HG03064 (cell line): ENCODE data around the gene KRT14.
"Not testable (repeated sequence)": the region's sequence is repeated elsewhere in the genome, so short reads cannot be mapped to it uniquely, and the experiment has no call there.

Source experiments
- ATAC-seq: cut with Tn5 transposase; IDR thresholded peaks from one replicate; pipeline ENCODE4 v1.9.1; 2021; ENCODE audit warnings: low read depth; ENCODE audit not compliant: unreplicated experiment

KRT14 gene

GRCh38 chr17:41586863-41587495 lies at the start of gene KRT14:
KRT14 (minus strand) TSS chr17:41586895; CDS start chr17:41586834, 61 bp downstream.
- no peak for ATAC-seq

- ATAC-seq = no peak
These were observed 48.7 kb upstream of the KRT14 start for GRCh38 chr17:41635121-41636097.

- ATAC-seq = no peak
These were observed 47.9 kb upstream of the KRT14 start for GRCh38 chr17:41634639-41635038.

- ATAC-seq = no peak
These were observed 47.0 kb upstream of the KRT14 start for GRCh38 chr17:41633556-41634199.

- no peak for ATAC-seq
These were observed 45.9 kb upstream of the KRT14 start for GRCh38 chr17:41632482-41633105.

- ATAC-seq = no peak
These were observed 45.2 kb upstream of the KRT14 start for GRCh38 chr17:41631898-41632285.

- no peak for ATAC-seq
These were observed 44.6 kb upstream of the KRT14 start for GRCh38 chr17:41631025-41631897.

- no peak for ATAC-seq
These were observed 43.4 kb upstream of the KRT14 start for GRCh38 chr17:41629826-41630670.

GRCh38 chr17:41629316-41629715 lies 42.6 kb upstream of the KRT14 start:
- ATAC-seq = no peak

GRCh38 chr17:41628621-41629255 lies 42.0 kb upstream of the KRT14 start:
- ATAC-seq = not testable (repeated sequence)

- not testable (repeated sequence) for ATAC-seq
These were observed 41.3 kb upstream of the KRT14 start for GRCh38 chr17:41628073-41628370.

- ATAC-seq = no peak
These were observed 40.8 kb upstream of the KRT14 start for GRCh38 chr17:41627316-41628072.

- ATAC-seq = not testable (repeated sequence)
These were observed 40.2 kb upstream of the KRT14 start for GRCh38 chr17:41626914-41627295.

- ATAC-seq = not testable (repeated sequence)
These were observed 39.6 kb upstream of the KRT14 start for GRCh38 chr17:41626028-41626913.

GRCh38 chr17:41625602-41626001 lies 38.9 kb upstream of the KRT14 start:
- no peak for ATAC-seq

GRCh38 chr17:41624208-41625101 lies 37.8 kb upstream of the KRT14 start, which contains the start of gene KRT17:
KRT17 (minus strand) TSS chr17:41624575; CDS start chr17:41624509, 66 bp downstream.
- no peak for ATAC-seq
